H1 (cell line): ENCODE results near the gene KIF25. TPM values are rescaled to one million over a fixed set of nuclear protein-coding genes. Genes with fewer than 3 reads are reported as not detected.

Experiments
- CTCF ChIA-PET: fragments of 300-600 bp; sonication (Branson Sonifier 250); formaldehyde crosslinking; loops from one replicate; lab custom pipeline; 2021; ENCODE audit not compliant: partially characterized antibody; lab: Charles Lee
- POLR2A ChIA-PET: fragments of 300-600 bp; sonication (Branson Sonifier 250); formaldehyde crosslinking; loops from one replicate; lab custom pipeline; 2021; ENCODE audit warnings: inconsistent platforms; ENCODE audit not compliant: partially characterized antibody; lab: Charles Lee
- DNase-seq, 2 experiments: peaks; one replicate each; pipeline versions ENCODE4 v3.0.0 to v3.0.0-alpha.2; 2010 to 2022; ENCODE audit warnings: low spot score in 2 of 2, low read depth in 1 of 2, mixed read lengths in 1 of 2
- FAIRE-seq: peaks from 2 replicates; lab custom pipeline; 2011; peaks lifted over from hg19 to GRCh38; lab: Jason Lieb, UNC
- H2AFZ ChIP-seq: 2 replicates; pipeline ENCODE4 v1.8.1; 2012; ENCODE audit warnings: low read length, inconsistent platforms
- H2AK5ac ChIP-seq: 2 replicates; pipeline ENCODE4 v1.6.1; 2013; ENCODE audit warnings: low read depth, low read length
- H2BK120ac ChIP-seq: replicated peaks from 2 replicates; pipeline ENCODE3; 2013; ENCODE audit warnings: low read depth, low read length, inconsistent platforms
- H2BK12ac ChIP-seq: 2 replicates; pipeline ENCODE4 v1.6.1; 2013; ENCODE audit warnings: low read depth, low read length
- H2BK15ac ChIP-seq: 2 replicates; pipeline ENCODE4 v1.6.1; 2013; ENCODE audit warnings: low read length
- H2BK20ac ChIP-seq: 2 replicates; pipeline ENCODE4 v1.6.1; 2013; ENCODE audit warnings: low read length
- H2BK5ac ChIP-seq: 2 replicates; pipeline ENCODE4 v1.6.1; 2013; ENCODE audit warnings: low read depth, low read length
- H3K14ac ChIP-seq: 2 replicates; pipeline ENCODE4 v1.6.1; 2013; ENCODE audit warnings: inconsistent platforms; ENCODE audit not compliant: insufficient read length
- H3K18ac ChIP-seq: 2 replicates; pipeline ENCODE4 v1.6.1; 2013; ENCODE audit warnings: low read length; ENCODE audit errors: extremely low read depth
- H3K23ac ChIP-seq: 2 replicates; pipeline ENCODE4 v1.6.1; 2013; ENCODE audit warnings: inconsistent platforms; ENCODE audit not compliant: insufficient read length
- H3K23me2 ChIP-seq: 2 replicates; pipeline ENCODE4 v1.6.1; 2013; ENCODE audit warnings: low read depth, low read length
- H3K27ac ChIP-seq: 2 replicates; pipeline ENCODE4 v1.6.1; 2011; ENCODE audit warnings: low read depth, low read length, inconsistent platforms
- H3K27me3 ChIP-seq, 4 experiments: replicated peaks in 1 of 4; 1 replicate in 1 of 4; 2 replicates in 3 of 4; pipeline versions ENCODE4 v1.6.1 to v1.8.1; 2011 to 2013; ENCODE audit warnings: low read length in 3 of 4, mild to moderate bottlenecking in 3 of 4, inconsistent platforms in 2 of 4, mixed read lengths in 2 of 4, moderate library complexity in 1 of 4; ENCODE audit not compliant: control insufficient read depth in 3 of 4, insufficient read depth in 3 of 4; ENCODE audit errors: extremely low read depth in 1 of 4
- H3K36me3 ChIP-seq, 4 experiments: 2 replicates each; pipeline versions ENCODE4 v1.6.1 to v1.8.1; 2011 to 2013; ENCODE audit warnings: mild to moderate bottlenecking in 4 of 4, low read length in 3 of 4, moderate library complexity in 2 of 4, control low read depth in 1 of 4, inconsistent platforms in 1 of 4; ENCODE audit not compliant: insufficient read depth in 4 of 4, control insufficient read depth in 2 of 4
- H3K4ac ChIP-seq: replicated peaks from 2 replicates; pipeline ENCODE3; 2013; ENCODE audit warnings: low read length, low read depth, mixed read lengths, inconsistent platforms; ENCODE audit not compliant: insufficient read length
- H3K4me1 ChIP-seq, 4 experiments: replicated peaks in 1 of 4; 1 replicate in 1 of 4; 2 replicates in 3 of 4; pipeline versions ENCODE4 v1.6.1 to v1.8.1; 2011 to 2013; ENCODE audit warnings: low read length in 3 of 4, inconsistent platforms in 2 of 4, mixed read lengths in 1 of 4; ENCODE audit not compliant: insufficient read depth in 4 of 4, control insufficient read depth in 3 of 4
- H3K4me2 ChIP-seq, 2 experiments: 2 replicates each; pipeline versions ENCODE4 v1.6.1 to v1.8.1; 2011 to 2013; ENCODE audit warnings: low read depth in 2 of 2, low read length in 2 of 2, control low read depth in 1 of 2, inconsistent platforms in 1 of 2, mild to moderate bottlenecking in 1 of 2; ENCODE audit not compliant: insufficient read depth in 1 of 2
- H3K4me3 ChIP-seq, 4 experiments: fragments of 200-600, 300-600 bp in 1 of 4; sonication (generic), shearing (Covaris generic), sonication (Bioruptor Twin) in 1 of 4; 2 replicates each; pipeline versions ENCODE4 v1.5.1 to v1.8.1; 2011 to 2016; ENCODE audit warnings: low read length in 4 of 4, low read depth in 3 of 4, control low read depth in 2 of 4, inconsistent platforms in 2 of 4, mild to moderate bottlenecking in 2 of 4, mixed read lengths in 1 of 4, moderate library complexity in 1 of 4; ENCODE audit not compliant: insufficient read depth in 2 of 4; ENCODE audit errors: extremely low read depth in 1 of 4
- H3K56ac ChIP-seq: replicated peaks from 2 replicates; pipeline ENCODE3; 2013; ENCODE audit warnings: low read depth, mild to moderate bottlenecking, mixed read lengths, low read length, inconsistent platforms; ENCODE audit not compliant: insufficient read length
- H3K79me1 ChIP-seq: 2 replicates; pipeline ENCODE4 v1.6.1; 2013; ENCODE audit warnings: low read depth, low read length, control low read depth
- H3K79me2 ChIP-seq, 2 experiments: 2 replicates each; pipeline versions ENCODE4 v1.6.1 to v1.8.1; 2012 to 2013; ENCODE audit warnings: low read length in 2 of 2, mild to moderate bottlenecking in 2 of 2, inconsistent platforms in 1 of 2; ENCODE audit not compliant: insufficient read depth in 2 of 2, control insufficient read depth in 1 of 2
- H3K9ac ChIP-seq, 4 experiments: replicated peaks in 1 of 4; 1 replicate in 1 of 4; 2 replicates in 3 of 4; pipeline versions ENCODE4 v1.6.1 to v1.8.1; 2011 to 2013; ENCODE audit warnings: low read depth in 3 of 4, low read length in 3 of 4, control low read depth in 2 of 4, mild to moderate bottlenecking in 2 of 4, moderate library complexity in 2 of 4, inconsistent platforms in 1 of 4; ENCODE audit errors: extremely low read depth in 1 of 4
- H3K9me3 ChIP-seq, 2 experiments: 2 replicates each; pipeline versions ENCODE4 v1.6.1 to v1.8.1; 2012 to 2013; ENCODE audit warnings: mild to moderate bottlenecking in 2 of 2, moderate library complexity in 2 of 2, control low read depth in 1 of 2, inconsistent platforms in 1 of 2, low read depth in 1 of 2, low read length in 1 of 2, mixed read lengths in 1 of 2; ENCODE audit not compliant: insufficient read depth in 2 of 2
- H4K20me1 ChIP-seq, 2 experiments: replicated peaks in 1 of 2; 2 replicates each; pipeline versions ENCODE3 to v1.8.1; 2011 to 2013; ENCODE audit warnings: inconsistent platforms in 2 of 2, low read length in 2 of 2, mild to moderate bottlenecking in 1 of 2; ENCODE audit not compliant: insufficient read depth in 2 of 2, control insufficient read depth in 1 of 2
- H4K5ac ChIP-seq: 2 replicates; pipeline ENCODE4 v1.6.1; 2013; ENCODE audit warnings: low read length, low read depth, mixed read lengths, inconsistent platforms; ENCODE audit not compliant: insufficient read length
- H4K8ac ChIP-seq: 2 replicates; pipeline ENCODE4 v1.8.0; 2013; ENCODE audit warnings: mild to moderate bottlenecking, moderate library complexity, low read length, inconsistent platforms; ENCODE audit not compliant: insufficient read depth; ENCODE audit errors: extremely low read depth
- H4K91ac ChIP-seq: replicated peaks from 2 replicates; pipeline ENCODE3; 2013; ENCODE audit warnings: low read length, mixed read lengths, inconsistent platforms; ENCODE audit not compliant: insufficient read length
- EP300 ChIP-seq, 2 experiments: IDR thresholded peaks; 1 replicate in 1 of 2; 2 replicates in 1 of 2; pipeline ENCODE4 v1.6.1; 2011 to 2012; ENCODE audit warnings: low read depth in 2 of 2, low read length in 2 of 2, mild to moderate bottlenecking in 2 of 2, borderline replicate concordance in 1 of 2, inconsistent platforms in 1 of 2, moderate library complexity in 1 of 2
- JUND ChIP-seq: IDR thresholded peaks from 2 replicates; pipeline ENCODE4 v1.6.1; 2011; ENCODE audit warnings: mild to moderate bottlenecking, improper control_type of control experiment, low read length
- MAFK ChIP-seq: IDR thresholded peaks from 2 replicates; pipeline ENCODE4 v1.6.1; 2012; ENCODE audit warnings: low read depth, mild to moderate bottlenecking, improper control_type of control experiment, low read length
- SUZ12 ChIP-seq: fragments of 200-600 bp; sonication (generic); IDR thresholded peaks from 2 replicates; pipeline ENCODE4 v1.6.1; 2012; ENCODE audit warnings: mild to moderate bottlenecking, inconsistent platforms, low read length, moderate library complexity, mixed read lengths
- TBP ChIP-seq: IDR thresholded peaks from 2 replicates; pipeline ENCODE4 v1.6.1; 2011; ENCODE audit warnings: low read depth, low read length, improper control_type of control experiment
- WGBS, 2 experiments: shearing (Covaris generic) in 1 of 2; methylation state at CpG; one replicate each; pipeline versions ENCODE4 v1.1.6 to v1.1.7; 2013 to 2015; ENCODE audit warnings: low lambda C conversion rate in 2 of 2, mixed read lengths in 2 of 2, inconsistent platforms in 1 of 2, low coverage in 1 of 2, missing lambda C conversion rate in 1 of 2; ENCODE audit not compliant: insufficient replicate concordance in 2 of 2, insufficient coverage in 1 of 2, insufficient read length in 1 of 2; ENCODE audit errors: extremely low coverage in 1 of 2, missing lambda C conversion rate in 1 of 2; 5-methylcytosine and 5-hydroxymethylcytosine counted together
- polyA plus RNA-seq, 7 experiments: library from polyadenylated mRNA; depleted of rRNA in 3 of 7; stranded (reverse) in 5 of 7; unstranded in 2 of 7; fragments of >200 nt in 5 of 7; fragments of 200-250 nt in 2 of 7; gene quantifications; 1 replicate in 5 of 7; 2 replicates in 1 of 7; 4 replicates in 1 of 7; pipeline versions ENCODE4 v1.2.1 to v1.2.3, GENCODE V29; 2011 to 2013; ENCODE audit warnings: missing spikeins in 2 of 7, mixed read lengths in 2 of 7
- total RNA-seq: library from RNA; stranded (reverse); fragmentation: NEBNext Ultra II Directional; extraction: Animal tissue kit (Norgen Biotek cat#: 25700); gene quantifications from 2 replicates; pipeline ENCODE4 v1.2.1, GENCODE V29; 2021

Gene KIF25
- total and polyA plus RNA-seq, 2 of the 8 experiments (the other 6 are each of a cell fraction or from before 2014, with no cell fraction given), result 1.5 to 2.0 TPM

GRCh38 chr6:168046696-168047095 lies 49.2 kb downstream of the KIF25 start:
- Histone ChIP-seq H3K27ac (no peak overlapping the region), H3K27me3 (no peaks in the 10 kb centered on the region), H3K4me1 (no peaks in the 10 kb centered on the region; a peak in 3 of 7 replicates), H2BK20ac (no peak overlapping the region), H3K23ac (no peak overlapping the region), H3K36me3 (no peaks in the 10 kb centered on the region), H2BK12ac (no peak overlapping the region), H2AFZ (no peak overlapping the region), H3K79me1 (no peaks in the 10 kb centered on the region), H4K8ac (no peak overlapping the region), H3K9ac (no peak overlapping the region), H3K23me2 (no peaks in the 10 kb centered on the region), H3K14ac (no peak overlapping the region), H3K18ac (no peak overlapping the region), H4K20me1 (no peaks in the 10 kb centered on the region), H3K79me2 (no peaks in the 10 kb centered on the region), H3K9me3 (peaks cover 0 to 11% of the 10 kb centered on the region in 2 experiments; a peak in 1 of 4 replicates), H2BK15ac (no peak overlapping the region), H2BK5ac (no peak overlapping the region), H4K91ac (no peak overlapping the region), H2BK120ac (no peak overlapping the region), H2AK5ac (no peak overlapping the region), H3K56ac (no peak overlapping the region), H3K4me3 (no peak overlapping the region), H3K4me2 (no peak overlapping the region), H4K5ac (no peak overlapping the region), H3K4ac (no peak overlapping the region)
- FAIRE-seq (no peak), DNase-seq (no peak)
- POLR2A ChIA-PET, result no interaction called here
- 89% methylated on average over 3 of the region's 3 CpGs; no CpG with 5 or more reads in 1 of the 2 experiments for WGBS, 2 experiments
- CTCF ChIA-PET, result interaction anchor here (2.0 kb wide), 1 partner anchor 71 kb away, joined by 7 read pairs; no protein-coding TSS in a partner anchor
- TF ChIP-seq JUND (no peak), TBP (no peak), MAFK (no peak), EP300 (IDR thresholded peaks at IDR 0.05; ENCODE audit: borderline replicate concordance in 1 of 2, low read depth in 2 of 2, low read length in 2 of 2) (no peak), SUZ12 (no peak)
